ENCODE measurements around the gene PDK2. TPM values are rescaled to one million over a fixed set of nuclear protein-coding genes. Genes with fewer than 3 reads are reported as not detected.

PDK2 gene
- total and polyA plus RNA-seq, 9 of the 15 experiments (the other 6 are each of a cell fraction or from before 2014, with no cell fraction given), result 0.03 to 2.5 (median 1.4) TPM

DNA sequence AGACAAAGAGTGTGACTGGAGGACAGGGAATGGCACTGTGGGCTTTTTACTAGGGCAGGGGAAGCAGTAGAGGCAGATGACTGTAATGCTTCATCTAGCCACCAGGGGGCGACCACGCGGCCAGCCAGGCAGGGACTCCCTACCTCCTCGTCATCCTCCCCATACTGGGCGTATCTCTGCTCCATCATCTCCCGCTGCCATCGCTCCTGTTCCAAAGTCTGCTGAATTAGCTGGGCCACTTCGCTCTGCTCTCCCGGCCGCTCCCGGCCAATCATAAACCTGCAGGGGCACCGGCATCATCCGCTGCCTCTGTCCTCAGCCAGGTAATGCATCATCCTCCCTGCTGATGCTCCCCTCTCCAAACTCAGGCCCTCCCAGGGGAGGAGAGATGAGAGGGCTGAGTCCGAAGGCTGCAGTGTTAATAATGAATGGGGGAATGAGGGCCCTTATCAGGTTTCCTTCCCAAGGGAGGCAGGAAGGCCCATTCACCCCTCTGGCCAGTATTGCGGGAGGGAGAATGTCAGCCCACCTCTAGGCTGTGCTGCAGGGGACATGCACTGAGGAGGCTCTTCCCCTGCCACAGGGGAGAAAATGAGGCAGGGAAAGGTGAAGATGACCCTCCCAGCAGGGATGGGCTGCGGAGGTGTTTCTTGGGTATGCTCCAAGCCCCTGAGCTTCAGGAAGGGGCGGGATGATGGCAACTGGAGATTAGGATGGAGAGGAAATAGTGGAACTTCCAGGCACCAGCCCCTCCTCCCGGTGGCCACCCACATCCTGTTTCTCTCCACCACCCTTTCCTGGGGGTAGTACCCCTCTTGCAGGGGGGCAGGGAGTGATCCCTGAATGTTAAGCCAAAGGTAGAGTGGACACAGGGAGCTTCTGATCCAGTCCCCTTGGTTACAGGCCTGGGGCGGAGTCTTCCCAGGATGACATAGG, 45.1 kb downstream of the PDK2 start (continued):
- TF ChIP-seq, protein P1, sequence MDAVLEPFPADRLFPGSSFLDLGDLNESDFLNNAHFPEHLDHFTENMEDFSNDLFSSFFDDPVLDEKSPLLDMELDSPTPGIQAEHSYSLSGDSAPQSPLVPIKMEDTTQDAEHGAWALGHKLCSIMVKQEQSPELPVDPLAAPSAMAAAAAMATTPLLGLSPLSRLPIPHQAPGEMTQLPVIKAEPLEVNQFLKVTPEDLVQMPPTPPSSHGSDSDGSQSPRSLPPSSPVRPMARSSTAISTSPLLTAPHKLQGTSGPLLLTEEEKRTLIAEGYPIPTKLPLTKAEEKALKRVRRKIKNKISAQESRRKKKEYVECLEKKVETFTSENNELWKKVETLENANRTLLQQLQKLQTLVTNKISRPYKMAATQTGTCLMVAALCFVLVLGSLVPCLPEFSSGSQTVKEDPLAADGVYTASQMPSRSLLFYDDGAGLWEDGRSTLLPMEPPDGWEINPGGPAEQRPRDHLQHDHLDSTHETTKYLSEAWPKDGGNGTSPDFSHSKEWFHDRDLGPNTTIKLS (IDR thresholded peaks at IDR 0.05; ENCODE audit: borderline replicate concordance, low read depth), result 0 out of 2 replicates have a peak, but pooled peaks have one; percentile 20
- no peak for TF ChIP-seq SMARCB1 (IDR thresholded peaks at IDR 0.05; ENCODE audit: insufficient read length, low read depth)
- TF ChIP-seq HOMEZ (CRISPR knock-in tag; IDR thresholded peaks at IDR 0.05), result no peak
- TF ChIP-seq SAFB (IDR thresholded peaks at IDR 0.05; ENCODE audit: borderline replicate concordance, low read depth, low read length), result no peak
- no peak for TF ChIP-seq DDX20 (tag; IDR thresholded peaks at IDR 0.05; ENCODE audit: low read depth)
- TF ChIP-seq ZBTB9 (CRISPR knock-in tag; IDR thresholded peaks at IDR 0.05), result no peak
- TF ChIP-seq E2F6 (IDR thresholded peaks at IDR 0.05; ENCODE audit: borderline replicate concordance in 1 of 2, extremely low read depth in 1 of 2, insufficient read depth in 1 of 2, insufficient read length in 1 of 2, low read depth in 1 of 2, low read length in 1 of 2, poor library complexity in 1 of 2, severe bottlenecking in 1 of 2), result no peak
- TF ChIP-seq, protein P2, sequence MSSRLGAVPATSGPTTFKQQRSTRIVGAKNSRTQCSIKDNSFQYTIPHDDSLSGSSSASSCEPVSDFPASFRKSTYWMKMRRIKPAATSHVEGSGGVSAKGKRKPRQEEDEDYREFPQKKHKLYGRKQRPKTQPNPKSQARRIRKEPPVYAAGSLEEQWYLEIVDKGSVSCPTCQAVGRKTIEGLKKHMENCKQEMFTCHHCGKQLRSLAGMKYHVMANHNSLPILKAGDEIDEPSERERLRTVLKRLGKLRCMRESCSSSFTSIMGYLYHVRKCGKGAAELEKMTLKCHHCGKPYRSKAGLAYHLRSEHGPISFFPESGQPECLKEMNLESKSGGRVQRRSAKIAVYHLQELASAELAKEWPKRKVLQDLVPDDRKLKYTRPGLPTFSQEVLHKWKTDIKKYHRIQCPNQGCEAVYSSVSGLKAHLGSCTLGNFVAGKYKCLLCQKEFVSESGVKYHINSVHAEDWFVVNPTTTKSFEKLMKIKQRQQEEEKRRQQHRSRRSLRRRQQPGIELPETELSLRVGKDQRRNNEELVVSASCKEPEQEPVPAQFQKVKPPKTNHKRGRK (tag; IDR thresholded peaks at IDR 0.05), result no peak
- no peak for TF ChIP-seq ZNF197 (CRISPR knock-in tag; IDR thresholded peaks at IDR 0.05; ENCODE audit: low read depth)
- TF ChIP-seq NEUROD1 (IDR thresholded peaks at IDR 0.05; ENCODE audit: borderline replicate concordance, low read depth, low read length, partially characterized antibody), result peak; percentile 43
- TF ChIP-seq CBFA2T2 (conservative IDR thresholded peaks at IDR 0.05), result no peak
- no peak for TF ChIP-seq LCOR (CRISPR knock-in tag; IDR thresholded peaks at IDR 0.05)
- no peak for TF ChIP-seq EGR1 (conservative IDR thresholded peaks at IDR 0.05)
- TF ChIP-seq, protein P3, sequence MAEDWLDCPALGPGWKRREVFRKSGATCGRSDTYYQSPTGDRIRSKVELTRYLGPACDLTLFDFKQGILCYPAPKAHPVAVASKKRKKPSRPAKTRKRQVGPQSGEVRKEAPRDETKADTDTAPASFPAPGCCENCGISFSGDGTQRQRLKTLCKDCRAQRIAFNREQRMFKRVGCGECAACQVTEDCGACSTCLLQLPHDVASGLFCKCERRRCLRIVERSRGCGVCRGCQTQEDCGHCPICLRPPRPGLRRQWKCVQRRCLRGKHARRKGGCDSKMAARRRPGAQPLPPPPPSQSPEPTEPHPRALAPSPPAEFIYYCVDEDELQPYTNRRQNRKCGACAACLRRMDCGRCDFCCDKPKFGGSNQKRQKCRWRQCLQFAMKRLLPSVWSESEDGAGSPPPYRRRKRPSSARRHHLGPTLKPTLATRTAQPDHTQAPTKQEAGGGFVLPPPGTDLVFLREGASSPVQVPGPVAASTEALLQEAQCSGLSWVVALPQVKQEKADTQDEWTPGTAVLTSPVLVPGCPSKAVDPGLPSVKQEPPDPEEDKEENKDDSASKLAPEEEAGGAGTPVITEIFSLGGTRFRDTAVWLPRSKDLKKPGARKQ (CRISPR knock-in tag; IDR thresholded peaks at IDR 0.05), result no peak
- no peak for TF ChIP-seq PHF8 (IDR thresholded peaks at IDR 0.05; ENCODE audit: borderline replicate concordance, low read length)
- no peak for TF ChIP-seq ZNF224 (CRISPR knock-in tag; IDR thresholded peaks at IDR 0.05)

Data from K562 (cell line).